Measurements from ENCODE around the gene CRTC3. TPM values are rescaled to one million over a fixed set of nuclear protein-coding genes. Genes with fewer than 3 reads are reported as not detected.

Gene CRTC3
- total RNA-seq, 1 experiment from 2014 or later, result 3.9 TPM

- Histone ChIP-seq H3K27ac (ENCODE audit: insufficient read length, low read depth, low read length) (no peak overlapping the region), H4K8ac (replicated peaks; ENCODE audit: insufficient read length, low read depth, low read length) (no peak overlapping the region), H2BK5ac (ENCODE audit: insufficient read length, low read length) (no peak overlapping the region), H3K4me2 (ENCODE audit: insufficient read depth, insufficient read length, low read length) (no peak overlapping the region), H2BK15ac (ENCODE audit: low read depth, low read length) (no peak overlapping the region), H2BK20ac (ENCODE audit: low read depth, low read length, poor library complexity, severe bottlenecking) (no peak overlapping the region), H2AK5ac (ENCODE audit: insufficient read length, low read length) (no peak overlapping the region), H3K56ac (ENCODE audit: insufficient read length, low read depth, low read length) (no peak overlapping the region), H3K18ac (ENCODE audit: insufficient read length, low read depth, low read length) (no peak overlapping the region), H3K9me3 (ENCODE audit: control insufficient read depth, low read depth, low read length) (no peaks in the 10 kb centered on the region), H3K23ac (ENCODE audit: insufficient read length, low read depth, low read length) (no peak overlapping the region), H3K27me3 (ENCODE audit: insufficient read depth, low read length) (no peaks in the 10 kb centered on the region), H3K79me1 (ENCODE audit: insufficient read depth, low read depth, low read length, poor library complexity, severe bottlenecking) (no peaks in the 10 kb centered on the region), H2BK120ac (ENCODE audit: low read depth, low read length, poor library complexity, severe bottlenecking) (no peak overlapping the region), H4K91ac (ENCODE audit: insufficient read length, low read depth, low read length) (no peak overlapping the region), H2AFZ (ENCODE audit: low read length) (no peak overlapping the region), H3K79me2 (ENCODE audit: insufficient read depth, low read length) (no peaks in the 10 kb centered on the region), H3T11ph (ENCODE audit: low read length) (no peak overlapping the region), H4K5ac (ENCODE audit: insufficient read length, low read depth, low read length) (no peak overlapping the region), H3K23me2 (ENCODE audit: insufficient read length, low read depth, low read length, poor library complexity, severe bottlenecking) (no peaks in the 10 kb centered on the region), H3K9ac (ENCODE audit: extremely low read depth, insufficient read length, low read length) (no peak overlapping the region), H3K4ac (ENCODE audit: low read depth, low read length) (no peak overlapping the region), H3K14ac (ENCODE audit: insufficient read depth, low read length) (no peak overlapping the region), H3K4me1 (ENCODE audit: insufficient read depth, low read length) (peaks cover 15% of the 10 kb centered on the region; the same call in 1 of the 2 replicates), H4K20me1 (ENCODE audit: control insufficient read depth, insufficient read depth, insufficient read length) (no peaks in the 10 kb centered on the region), H2BK12ac (ENCODE audit: insufficient read length, low read depth, low read length) (no peak overlapping the region)
- no CpG with 5 or more reads among the region's 4 CpGs for WGBS (ENCODE audit: extremely low coverage, insufficient read length, low lambda C conversion rate)
- H3K36me3 Mint-ChIP-seq (ENCODE audit: insufficient read depth in 1 of 3, low read depth in 3 of 3), result peaks cover 0 to 3% (median 0%) of the 10 kb centered on the region in 3 experiments; a peak in 3 of 7 replicates
- H3K9me3 Mint-ChIP-seq, result no peaks in the 10 kb centered on the region; a peak in 1 of 5 replicates
- no peak overlapping the region for H3K27ac Mint-ChIP-seq
- peaks cover 34 to 44% of the 10 kb centered on the region in 2 experiments for H3K4me1 Mint-ChIP-seq
- H3K4me3 Mint-ChIP-seq, result no peak overlapping the region
- 0 out of 2 replicates have a peak, but pooled peaks cover 1% of the 10 kb centered on the region for H3K27me3 Mint-ChIP-seq (ENCODE audit: low read depth)
- TF ChIP-seq CTCF (conservative IDR thresholded peaks at IDR 0.05), result no peak
- DNase-seq, result no peak
Measured at GRCh38 chr15:90611157-90611556, 81.4 kb downstream of the CRTC3 start.
